Stimulated activated CD4-positive, alpha-beta T cell treated with anti-CD3 and anti-CD28 coated beads, Interleukin-12 subunit alpha, Interleukin-12 subunit beta, amount 100 ng/mL, for 24 hours (primary cell): ENCODE data around the gene CA5A.
"Not testable (repeated sequence)": the region's sequence is repeated elsewhere in the genome, so short reads cannot be mapped to it uniquely, and the experiment has no call there.

Experiments
- DNase-seq, 2 experiments: peaks; one replicate each; pipeline ENCODE4 v3.0.0-alpha.2; 2020; ENCODE audit warnings: low read depth in 2 of 2

The CA5A gene

GRCh38 chr16:87936375-87937230 lies at the start of gene CA5A:
Gene CA5A, minus strand, starts transcription at chr16:87936529. Its CDS starts 79 bp downstream, at chr16:87936450.
- DNase-seq, result no peak

GRCh38 chr16:87985493-87985892 lies 49.2 kb upstream of the CA5A start:
- DNase-seq, result not testable (repeated sequence)

DNA sequence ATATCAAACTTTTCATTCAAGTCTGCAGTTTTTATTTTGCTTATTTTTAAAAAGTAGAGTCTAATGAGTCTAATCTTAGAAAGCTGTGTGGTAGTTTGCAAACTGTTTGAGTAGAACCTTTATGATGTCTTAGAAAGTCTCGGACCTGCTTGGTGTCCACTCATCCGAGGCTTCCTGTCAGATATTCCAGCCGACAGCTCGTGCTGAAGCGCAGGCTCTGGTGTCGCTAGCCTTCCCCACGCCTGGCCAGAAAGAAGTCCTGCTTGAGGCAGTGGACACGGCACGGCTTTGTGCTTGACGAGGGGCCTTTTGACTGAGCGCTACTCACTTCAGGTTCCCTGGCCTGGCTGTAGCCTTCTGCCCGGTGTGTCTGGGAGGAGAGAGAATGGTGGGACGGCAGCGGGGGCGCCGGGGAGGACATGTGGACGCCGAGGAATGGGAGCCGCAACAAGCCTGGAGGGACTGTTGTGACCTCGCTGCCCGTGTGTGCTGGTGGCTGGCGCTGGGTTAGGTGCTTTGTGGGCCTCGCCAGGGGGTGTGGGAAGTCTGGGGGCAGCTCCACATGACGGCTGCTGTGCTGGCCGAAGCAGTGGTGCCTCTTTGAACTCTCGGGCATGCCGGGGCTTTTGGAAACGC lies 48.4 kb upstream of the CA5A start:
- DNase-seq, result no peak

DNA sequence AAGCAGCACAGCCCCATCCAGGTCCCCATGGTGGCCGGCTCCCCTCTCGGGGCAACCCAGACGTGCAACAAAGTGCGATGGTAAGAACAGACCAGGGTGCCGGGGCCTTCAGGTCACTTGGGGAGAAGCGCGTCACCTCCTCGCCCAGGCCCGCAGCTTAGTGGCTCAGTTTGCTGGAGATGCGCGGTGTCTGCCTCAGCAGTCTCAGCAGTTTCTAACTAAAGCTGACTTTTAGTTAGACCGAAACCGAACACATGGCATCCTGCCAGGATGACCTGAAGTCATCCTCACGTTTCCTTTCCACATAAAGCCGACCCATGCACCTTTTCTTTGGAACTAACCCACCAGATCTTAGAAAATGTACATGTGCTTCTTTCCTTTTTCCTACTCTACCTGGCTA lies 47.9 kb upstream of the CA5A start:
- not testable (repeated sequence) for DNase-seq

- DNase-seq, result not testable (repeated sequence)
Observed at GRCh38 chr16:87983737-87984097, 47.4 kb upstream of the CA5A start.

DNA sequence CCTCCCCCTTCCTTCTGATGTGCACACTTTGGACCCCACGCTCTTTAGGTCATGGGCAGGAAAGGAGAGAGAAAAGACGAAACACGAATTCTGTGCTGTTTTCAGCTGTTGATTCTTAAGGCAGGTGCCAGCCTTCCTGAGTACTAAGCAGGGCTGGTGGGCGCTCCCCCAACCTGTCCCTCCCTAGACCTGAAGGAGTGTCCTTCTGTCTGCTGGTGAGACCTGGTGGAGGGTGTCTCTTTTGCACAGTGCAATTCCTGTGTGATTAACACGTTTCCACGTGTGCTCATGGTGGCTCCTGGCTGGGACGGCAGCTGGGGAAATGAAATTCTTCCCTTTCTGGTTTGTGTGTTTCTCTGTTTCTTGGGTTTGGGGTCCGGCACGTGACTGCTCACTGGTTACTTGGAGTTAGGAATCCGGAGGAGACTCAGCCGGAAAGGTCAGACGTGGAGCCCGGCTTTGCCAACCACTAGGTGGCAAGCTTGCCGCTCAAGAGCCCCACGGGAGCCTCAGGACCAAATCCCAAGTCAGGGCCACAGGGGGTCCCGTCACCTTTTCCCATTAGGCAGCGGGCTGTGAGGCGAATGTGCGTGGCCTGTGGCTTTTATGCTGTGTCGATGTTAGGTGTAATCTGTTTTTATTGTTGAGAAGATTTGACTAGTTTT lies 46.9 kb upstream of the CA5A start:
- DNase-seq, result not testable (repeated sequence)

DNA sequence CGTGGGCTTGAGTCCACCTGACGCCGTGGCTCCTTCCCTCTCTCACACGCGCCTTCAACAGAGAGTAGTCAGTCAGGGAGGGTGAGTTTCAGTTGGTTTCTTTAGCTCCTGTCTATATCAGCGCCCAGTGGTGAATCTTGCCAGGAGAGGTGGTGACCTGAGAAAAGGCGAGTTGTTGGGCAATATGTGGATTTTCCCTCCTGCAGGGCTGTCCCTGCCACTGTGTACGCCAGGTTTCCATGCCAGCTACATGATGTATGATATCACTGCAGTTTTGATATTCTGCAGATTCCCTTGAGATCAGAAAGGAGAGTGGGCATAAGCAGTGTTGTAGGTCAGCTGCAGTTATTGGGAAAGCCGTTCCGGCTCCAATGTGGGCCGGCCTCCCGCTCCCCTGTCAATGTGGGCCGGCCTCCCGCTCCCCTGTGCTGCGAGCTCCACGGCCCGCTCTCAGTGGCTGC lies 46.3 kb upstream of the CA5A start:
- DNase-seq, result no peak

GRCh38 chr16:87981376-87981775 lies 45.0 kb upstream of the CA5A start:
- DNase-seq, result not testable (repeated sequence)

- DNase-seq, result not testable (repeated sequence)
Observed at GRCh38 chr16:87979911-87980630, 43.7 kb upstream of the CA5A start.

GRCh38 chr16:87979352-87979751 lies 43.0 kb upstream of the CA5A start:
- DNase-seq, result no peak

DNA sequence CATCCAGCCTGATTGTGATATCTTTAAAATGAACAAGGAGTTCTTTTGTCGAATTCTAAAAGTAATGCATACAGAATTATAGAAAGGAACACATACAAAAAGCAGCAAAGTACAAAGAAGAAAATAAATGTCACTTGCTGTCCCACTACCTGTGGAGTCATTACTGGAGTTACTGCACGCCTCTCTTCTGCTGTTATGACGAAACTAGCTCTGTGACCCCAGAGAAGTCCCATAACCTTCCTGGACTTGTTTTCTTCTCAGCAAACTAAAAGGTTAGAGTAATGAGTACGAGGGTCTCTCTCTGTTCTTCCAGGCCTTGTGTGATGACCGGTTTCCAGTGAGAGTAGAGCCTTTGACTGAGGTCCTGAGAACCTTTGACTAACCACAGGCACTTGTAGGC lies 41.8 kb upstream of the CA5A start:
- DNase-seq, result no peak

- DNase-seq, result no peak
Observed at GRCh38 chr16:87976665-87977064, 40.3 kb upstream of the CA5A start.

- DNase-seq, result no peak
Observed at GRCh38 chr16:87974178-87974577, 37.8 kb upstream of the CA5A start.

DNA sequence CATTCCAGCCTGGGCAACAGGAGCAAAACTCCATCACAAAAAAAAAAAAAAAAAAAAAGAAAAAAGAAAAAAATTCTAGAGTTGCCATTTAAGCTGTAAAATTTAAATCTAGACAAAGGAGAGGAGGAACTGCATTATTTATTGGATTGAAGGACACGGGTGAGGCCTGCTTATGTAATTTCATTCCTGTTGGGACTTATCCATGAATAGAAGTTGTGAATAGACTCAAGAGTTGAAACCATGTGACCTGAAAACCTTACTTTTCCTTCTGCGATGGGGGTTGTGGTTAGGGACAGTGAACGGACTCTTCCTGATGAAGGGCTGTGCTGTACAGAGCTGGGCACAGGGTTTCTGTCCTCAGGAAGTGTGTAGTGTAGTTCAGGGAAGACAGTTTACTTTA lies 37.4 kb upstream of the CA5A start:
- DNase-seq, result no peak

DNA sequence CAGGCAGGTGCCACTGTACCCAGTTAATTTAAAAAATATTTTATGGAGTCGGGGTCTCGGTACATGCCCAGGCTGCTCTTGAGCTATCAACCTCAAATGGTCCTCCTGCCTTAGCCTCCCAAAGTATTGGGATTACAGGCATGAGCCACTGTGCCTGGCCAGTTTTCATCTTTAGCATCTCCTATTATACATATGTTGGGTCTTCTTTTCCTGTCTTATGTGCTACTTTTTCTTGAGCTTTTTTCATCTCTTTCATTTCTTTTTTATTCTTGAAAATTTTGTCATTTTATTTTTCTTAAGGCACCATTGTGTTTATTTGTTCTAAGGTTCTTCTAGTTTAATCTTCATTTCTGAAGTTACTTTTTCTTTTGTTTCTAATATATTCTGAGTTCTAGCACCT lies 35.6 kb upstream of the CA5A start:
- DNase-seq, result no peak

DNA sequence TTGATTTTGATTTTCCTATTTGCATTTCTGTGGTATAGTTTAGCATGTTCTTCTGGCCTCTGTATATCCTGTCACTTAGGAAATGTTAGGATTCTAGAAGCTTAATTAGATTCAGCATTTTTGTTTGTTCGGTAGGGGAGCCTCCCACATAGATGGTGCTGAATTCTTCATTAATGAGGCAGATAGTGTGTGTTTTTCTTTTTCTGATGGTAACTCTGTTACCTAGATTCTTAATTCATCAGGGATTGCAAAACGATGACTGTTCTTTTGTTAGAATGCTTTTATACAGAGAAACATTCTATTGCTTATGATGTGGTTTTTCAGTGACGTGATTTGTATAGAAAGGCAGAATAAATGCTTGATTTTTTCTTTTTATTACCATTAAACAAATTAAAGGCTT lies 33.9 kb upstream of the CA5A start:
- no peak for DNase-seq

DNA sequence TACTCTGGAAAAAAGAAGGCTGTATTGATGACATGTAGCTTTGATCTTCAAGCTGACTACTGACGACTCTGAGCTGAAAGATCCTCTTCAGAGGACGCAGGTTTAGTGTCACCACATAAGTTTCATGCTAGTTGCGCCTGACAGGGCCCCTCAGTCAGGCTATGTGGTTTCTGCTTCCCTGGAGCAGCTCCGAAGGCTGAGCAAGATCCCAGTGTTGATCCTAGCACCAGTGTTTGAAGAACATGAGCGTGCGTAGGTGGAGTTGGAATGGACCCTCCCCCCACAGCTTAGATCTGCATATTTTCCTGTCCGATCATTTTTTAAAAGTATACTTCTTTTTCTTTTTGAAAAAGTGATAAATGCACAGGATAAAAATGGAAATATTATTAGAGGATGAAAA lies 32.2 kb upstream of the CA5A start:
- DNase-seq, result no peak

- DNase-seq, result no peak
Observed at GRCh38 chr16:87966685-87967185, 30.4 kb upstream of the CA5A start.

GRCh38 chr16:87966064-87966645 lies 29.8 kb upstream of the CA5A start:
- no peak for DNase-seq

DNA sequence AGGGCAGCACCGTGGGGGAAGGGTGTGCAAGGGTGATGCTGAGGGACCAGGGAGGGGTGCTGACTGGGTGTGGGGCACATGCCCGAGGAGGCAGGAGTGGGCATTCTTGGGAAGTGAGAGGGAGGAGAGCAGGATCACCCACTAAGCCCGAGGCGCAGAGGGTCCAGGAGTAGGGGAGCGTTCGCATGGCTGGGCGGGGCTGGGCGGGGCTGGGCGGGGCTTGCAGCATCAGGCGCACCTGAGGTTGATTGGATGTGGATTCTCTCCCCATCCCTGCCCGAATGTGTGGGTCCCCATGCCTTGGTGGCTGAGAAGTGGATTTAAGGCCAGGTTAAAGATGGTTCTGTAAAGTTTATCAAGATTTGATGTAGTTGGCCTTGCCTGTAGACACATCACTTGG lies 29.1 kb upstream of the CA5A start:
- no peak for DNase-seq

- no peak for DNase-seq
Observed at GRCh38 chr16:87964049-87964659, 27.8 kb upstream of the CA5A start.
